ENCODE results near the gene SLC8B1. TPM values are rescaled to one million over a fixed set of nuclear protein-coding genes. Genes with fewer than 3 reads are reported as not detected.

The SLC8B1 gene
- total and polyA plus RNA-seq, 2 donors from 2014 or later = 18.6 to 61.5 TPM

DNA sequence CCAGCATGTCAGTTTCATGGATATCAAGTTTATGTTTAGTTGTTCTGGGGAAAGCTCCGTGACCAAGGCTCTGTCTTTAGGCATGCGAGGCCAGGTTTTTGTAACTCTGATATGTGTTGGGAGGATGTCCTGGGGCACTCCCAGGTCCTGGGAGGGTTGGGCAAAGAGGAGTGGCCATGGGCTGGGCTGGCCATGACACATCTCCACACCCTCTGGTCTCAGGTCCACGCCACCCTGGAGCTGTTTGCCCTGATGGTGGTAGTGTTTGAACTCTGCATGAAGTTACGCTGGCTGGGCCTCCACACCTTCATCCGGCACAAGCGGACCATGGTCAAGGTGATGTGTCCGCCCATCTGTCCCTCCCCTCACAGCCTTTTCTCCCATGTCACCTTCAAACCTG is 67.3 kb downstream of the SLC8B1 start:
- DNase-seq = no peak
- intact Hi-C loops (cut with DNase I) = no loop called here

DNA sequence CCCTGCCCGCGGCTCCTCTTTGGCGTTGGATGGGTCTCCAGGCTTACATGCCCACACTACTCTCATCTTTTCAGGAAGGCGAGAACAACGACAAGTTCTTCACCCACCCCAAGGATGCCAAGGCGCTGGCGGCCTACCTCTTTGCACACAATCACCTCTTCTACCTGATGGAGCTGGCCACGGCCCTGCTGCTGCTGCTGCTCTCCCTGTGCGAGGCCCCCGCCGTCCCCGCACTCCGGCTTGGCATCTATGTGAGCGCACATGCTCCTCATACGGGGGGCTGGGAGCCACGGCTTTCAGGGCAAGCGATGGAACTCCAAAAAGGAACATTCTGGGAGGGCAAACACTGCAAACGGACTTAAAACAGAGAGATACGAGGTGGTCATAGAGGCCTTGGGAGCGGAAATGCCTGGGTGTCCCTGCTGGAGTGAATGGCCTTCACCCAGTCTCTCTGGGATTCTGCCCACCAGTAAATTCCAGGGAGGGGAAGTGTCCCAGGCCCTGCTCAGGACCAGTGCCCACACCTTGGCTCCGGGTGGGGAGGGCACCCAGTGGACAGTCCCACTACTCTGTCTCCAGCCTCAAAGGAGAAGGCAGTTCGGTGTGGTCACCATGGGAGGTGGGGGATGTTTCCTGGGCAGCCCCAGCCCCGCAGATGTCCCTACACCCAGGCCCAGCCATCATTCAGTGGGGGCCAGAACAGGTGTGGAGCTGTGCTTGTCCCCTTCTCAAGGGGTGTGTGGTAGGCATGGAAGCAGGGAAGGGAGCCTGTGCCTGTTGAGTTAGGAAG is 68.6 kb downstream of the SLC8B1 start:
- peak in 1 of 5 donors; percentile 24 for DNase-seq
- Histone ChIP-seq H3K9me3 (ENCODE audit: control insufficient read depth in 2 of 3, insufficient read depth in 1 of 3, low read length in 3 of 3) (no peaks in the 10 kb centered on the region), H3K27me3 (ENCODE audit: control insufficient read depth, insufficient read depth, low read length) (no peaks in the 10 kb centered on the region), H3K27ac (ENCODE audit: low read depth in 2 of 2, low read length in 2 of 2) (no peak overlapping the region), H3K9ac (ENCODE audit: low read length in 3 of 3) (no peak overlapping the region), H3K4me3 (ENCODE audit: low read length in 3 of 3) (no peak overlapping the region), H3K4me1 (ENCODE audit: control insufficient read depth in 2 of 3, insufficient read depth in 2 of 3, low read depth in 1 of 3, low read length in 3 of 3) (peaks cover 4 to 21% (median 11%) of the 10 kb centered on the region in 3 donors), H3K36me3 (ENCODE audit: control insufficient read depth in 2 of 3, insufficient read depth in 3 of 3, low read length in 3 of 3) (peaks cover 3 to 48% (median 29%) of the 10 kb centered on the region in 3 donors)
- intact Hi-C loops (cut with DNase I) = no loop called here
- FAIRE-seq = no peak
- TF ChIP-seq, protein P1, sequence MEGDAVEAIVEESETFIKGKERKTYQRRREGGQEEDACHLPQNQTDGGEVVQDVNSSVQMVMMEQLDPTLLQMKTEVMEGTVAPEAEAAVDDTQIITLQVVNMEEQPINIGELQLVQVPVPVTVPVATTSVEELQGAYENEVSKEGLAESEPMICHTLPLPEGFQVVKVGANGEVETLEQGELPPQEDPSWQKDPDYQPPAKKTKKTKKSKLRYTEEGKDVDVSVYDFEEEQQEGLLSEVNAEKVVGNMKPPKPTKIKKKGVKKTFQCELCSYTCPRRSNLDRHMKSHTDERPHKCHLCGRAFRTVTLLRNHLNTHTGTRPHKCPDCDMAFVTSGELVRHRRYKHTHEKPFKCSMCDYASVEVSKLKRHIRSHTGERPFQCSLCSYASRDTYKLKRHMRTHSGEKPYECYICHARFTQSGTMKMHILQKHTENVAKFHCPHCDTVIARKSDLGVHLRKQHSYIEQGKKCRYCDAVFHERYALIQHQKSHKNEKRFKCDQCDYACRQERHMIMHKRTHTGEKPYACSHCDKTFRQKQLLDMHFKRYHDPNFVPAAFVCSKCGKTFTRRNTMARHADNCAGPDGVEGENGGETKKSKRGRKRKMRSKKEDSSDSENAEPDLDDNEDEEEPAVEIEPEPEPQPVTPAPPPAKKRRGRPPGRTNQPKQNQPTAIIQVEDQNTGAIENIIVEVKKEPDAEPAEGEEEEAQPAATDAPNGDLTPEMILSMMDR (IDR thresholded peaks at IDR 0.05; ENCODE audit: borderline replicate concordance, extremely low read depth, insufficient read depth) = no peak

More for the DNA sequence above, 67.3 kb downstream of the SLC8B1 start:
- Histone ChIP-seq H3K4me1 (ENCODE audit: control insufficient read depth in 2 of 3, insufficient read depth in 2 of 3, low read depth in 1 of 3, low read length in 3 of 3) (peaks cover 3 to 15% (median 4%) of the 10 kb centered on the region in 3 donors), H3K9ac (ENCODE audit: low read length in 3 of 3) (no peak overlapping the region), H3K27me3 (ENCODE audit: control insufficient read depth, insufficient read depth, low read length) (no peaks in the 10 kb centered on the region), H3K36me3 (ENCODE audit: control insufficient read depth in 2 of 3, insufficient read depth in 3 of 3, low read length in 3 of 3) (peaks cover 3 to 59% (median 29%) of the 10 kb centered on the region in 3 donors), H3K27ac (ENCODE audit: low read depth in 2 of 2, low read length in 2 of 2) (no peak overlapping the region), H3K4me3 (ENCODE audit: low read length in 3 of 3) (no peak overlapping the region), H3K9me3 (ENCODE audit: control insufficient read depth in 2 of 3, insufficient read depth in 1 of 3, low read length in 3 of 3) (no peaks in the 10 kb centered on the region)
- TF ChIP-seq, protein P1 (IDR thresholded peaks at IDR 0.05; ENCODE audit: borderline replicate concordance, extremely low read depth, insufficient read depth) = no peak
- FAIRE-seq = no peak

DNA sequence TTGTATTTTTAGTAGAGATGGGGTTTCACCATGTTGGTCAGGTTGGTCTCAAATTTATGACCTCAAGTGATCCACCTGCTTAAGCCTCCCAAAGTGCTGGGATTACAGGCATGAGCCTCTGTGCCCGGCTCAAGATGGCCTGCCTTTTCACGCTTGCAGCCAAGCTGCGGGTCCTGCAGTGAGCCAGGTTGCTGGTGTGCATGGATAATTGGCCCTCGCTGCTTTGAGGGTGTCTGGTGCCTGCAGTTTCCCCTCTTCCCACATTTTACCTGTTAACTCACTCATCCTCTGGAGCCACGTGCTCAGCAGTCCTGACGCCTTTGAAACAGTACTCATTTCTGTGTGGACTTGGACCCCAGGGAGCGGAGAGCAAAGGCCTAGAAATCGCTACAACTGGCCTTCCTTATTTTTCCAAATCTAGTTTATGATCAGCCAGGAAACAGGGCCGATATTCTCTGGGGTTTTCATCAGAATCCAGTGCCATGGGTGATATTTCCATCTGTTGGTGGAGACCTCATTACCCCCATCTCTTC is 71.4 kb downstream of the SLC8B1 start:
- H3K27me3 ChIP-seq (ENCODE audit: control insufficient read depth, insufficient read depth, low read length) = no peaks in the 10 kb centered on the region
- no peaks in the 10 kb centered on the region for H3K9me3 ChIP-seq (ENCODE audit: control insufficient read depth in 2 of 3, insufficient read depth in 1 of 3, low read length in 3 of 3)
- FAIRE-seq (no peak), DNase-seq (peak in 2 of 5 donors; percentile 25 to 29)
- H3K36me3 ChIP-seq (ENCODE audit: control insufficient read depth in 2 of 3, insufficient read depth in 3 of 3, low read length in 3 of 3) = peaks cover 3 to 26% (median 19%) of the 10 kb centered on the region in 3 donors
- H3K4me3 ChIP-seq (ENCODE audit: low read length in 3 of 3) = no peak overlapping the region
- no peak overlapping the region for H3K9ac ChIP-seq (ENCODE audit: low read length in 3 of 3)
- TF ChIP-seq, protein P1 (IDR thresholded peaks at IDR 0.05; ENCODE audit: borderline replicate concordance, extremely low read depth, insufficient read depth) = no peak
- peak overlapping the region in 1 of 2 donors; percentile 42 for H3K27ac ChIP-seq (ENCODE audit: low read depth in 2 of 2, low read length in 2 of 2)
- intact Hi-C loops (cut with DNase I) = no loop called here
- peaks cover 7 to 33% (median 32%) of the 10 kb centered on the region in 3 donors for H3K4me1 ChIP-seq (ENCODE audit: control insufficient read depth in 2 of 3, insufficient read depth in 2 of 3, low read depth in 1 of 3, low read length in 3 of 3)
